Measurements from ENCODE around the gene ERG. TPM values are rescaled to one million over a fixed set of nuclear protein-coding genes. Genes with fewer than 3 reads are reported as not detected.
A peak's percentile ranks its signal among the peaks of the same experiment; 100 is the strongest.

Gene ERG
- total RNA-seq, 1 donor from 2014 or later = not detected

DNA sequence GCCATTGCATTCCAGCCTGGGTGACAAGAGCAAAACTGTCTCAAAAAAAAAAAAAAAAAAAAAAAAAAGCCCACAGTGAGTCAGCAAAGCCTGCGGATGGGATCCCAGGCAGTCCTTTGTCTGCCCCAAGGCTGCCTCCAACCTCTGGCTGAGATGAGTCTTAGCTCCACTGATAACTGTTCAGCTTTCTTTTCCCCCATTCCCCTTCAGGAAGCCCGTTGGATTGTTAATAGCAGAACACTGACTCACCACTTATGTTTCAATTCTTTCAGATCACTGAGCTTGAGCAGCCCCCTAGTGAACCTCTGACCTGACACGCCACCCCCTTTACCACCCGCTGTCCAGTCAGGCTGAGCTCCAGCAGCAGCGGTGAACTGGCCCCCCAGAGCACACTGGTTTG is 57.5 kb downstream of the ERG start:
- no peaks in the 10 kb centered on the region for H3K4me1 ChIP-seq
- H3K4me3 Mint-ChIP-seq = no peak overlapping the region
- peaks cover 26% of the 10 kb centered on the region for H3K27me3 ChIP-seq
- H3K36me3 ChIP-seq = no peaks in the 10 kb centered on the region
- DNase-seq (ENCODE audit: low spot score) = peak; percentile 48
- no peak overlapping the region for H3K9ac ChIP-seq
- H3K4me2 ChIP-seq = no peak overlapping the region
- H3K27ac ChIP-seq = no peak overlapping the region
- H3K27ac Mint-ChIP-seq = peak overlapping the region; percentile 93
- H3K27me3 Mint-ChIP-seq (ENCODE audit: insufficient read depth, low read depth) = peaks cover 11% of the 10 kb centered on the region
- H3K9me3 Mint-ChIP-seq = peaks cover 2% of the 10 kb centered on the region
- H4K20me1 ChIP-seq (ENCODE audit: low read depth) = no peaks in the 10 kb centered on the region
- no peaks in the 10 kb centered on the region for H3K79me2 ChIP-seq (ENCODE audit: low read depth)
- H3K4me1 Mint-ChIP-seq = peaks cover 36% of the 10 kb centered on the region
- H3K4me3 ChIP-seq = no peak overlapping the region
- no peaks in the 10 kb centered on the region for H3K9me3 ChIP-seq (ENCODE audit: low read depth)
- H3F3A ChIP-seq (ENCODE audit: low read depth) = no peaks in the 10 kb centered on the region
- no peak for TF ChIP-seq EZH2 (IDR thresholded peaks at IDR 0.05)
- TF ChIP-seq CTCF (IDR thresholded peaks at IDR 0.05) = no peak
- no peak for TF ChIP-seq EZH2phosphoT487 (IDR thresholded peaks at IDR 0.05)
- H2AFZ ChIP-seq (replicated peaks) = no peak overlapping the region
- H3K36me3 Mint-ChIP-seq = peaks cover 2% of the 10 kb centered on the region

GRCh38 chr21:38439957-38440356 is 58.3 kb downstream of the ERG start:
- no peaks in the 10 kb centered on the region for H4K20me1 ChIP-seq (ENCODE audit: low read depth)
- Mint-ChIP-seq H3K27ac (peak overlapping the region; percentile 37), H3K36me3 (peaks cover 2% of the 10 kb centered on the region), H3K4me1 (peaks cover 38% of the 10 kb centered on the region), H3K4me3 (peak overlapping the region; percentile 13), H3K9me3 (peaks cover 2% of the 10 kb centered on the region), H3K27me3 (ENCODE audit: insufficient read depth, low read depth) (peaks cover 10% of the 10 kb centered on the region)
- H3K4me1 ChIP-seq = peaks cover 7% of the 10 kb centered on the region
- no peak overlapping the region for H3K4me2 ChIP-seq
- H3K9me3 ChIP-seq (ENCODE audit: low read depth) = no peaks in the 10 kb centered on the region
- no peaks in the 10 kb centered on the region for H3F3A ChIP-seq (ENCODE audit: low read depth)
- no peaks in the 10 kb centered on the region for H3K79me2 ChIP-seq (ENCODE audit: low read depth)
- no peak for TF ChIP-seq EZH2phosphoT487 (IDR thresholded peaks at IDR 0.05)
- TF ChIP-seq EZH2 (IDR thresholded peaks at IDR 0.05) = no peak
- TF ChIP-seq CTCF (IDR thresholded peaks at IDR 0.05) = no peak
- H3K27ac ChIP-seq = no peak overlapping the region
- no peak overlapping the region for H3K4me3 ChIP-seq
- H2AFZ ChIP-seq (replicated peaks) = no peak overlapping the region
- peaks cover 18% of the 10 kb centered on the region for H3K27me3 ChIP-seq
- no peaks in the 10 kb centered on the region for H3K36me3 ChIP-seq
- DNase-seq (ENCODE audit: low spot score) = no peak
- H3K9ac ChIP-seq = no peak overlapping the region

- Mint-ChIP-seq H3K9me3 (peaks cover 2% of the 10 kb centered on the region), H3K27me3 (ENCODE audit: insufficient read depth, low read depth) (peaks cover 10% of the 10 kb centered on the region), H3K36me3 (peaks cover 2% of the 10 kb centered on the region), H3K27ac (peak overlapping the region; percentile 37), H3K4me1 (peaks cover 39% of the 10 kb centered on the region), H3K4me3 (no peak overlapping the region)
- Histone ChIP-seq H3K4me1 (peaks cover 11% of the 10 kb centered on the region), H3K79me2 (ENCODE audit: low read depth) (no peaks in the 10 kb centered on the region), H3K27ac (no peak overlapping the region), H3K9ac (no peak overlapping the region), H3K4me2 (no peak overlapping the region), H3K9me3 (ENCODE audit: low read depth) (no peaks in the 10 kb centered on the region), H4K20me1 (ENCODE audit: low read depth) (no peaks in the 10 kb centered on the region), H2AFZ (replicated peaks) (no peak overlapping the region), H3K36me3 (no peaks in the 10 kb centered on the region), H3K27me3 (peaks cover 14% of the 10 kb centered on the region), H3F3A (ENCODE audit: low read depth) (no peaks in the 10 kb centered on the region), H3K4me3 (no peak overlapping the region)
- TF ChIP-seq EZH2 (IDR thresholded peaks at IDR 0.05) = no peak
- no peak for TF ChIP-seq EZH2phosphoT487 (IDR thresholded peaks at IDR 0.05)
- no peak for DNase-seq (ENCODE audit: low spot score)
Measured at GRCh38 chr21:38439426-38439825, 58.9 kb downstream of the ERG start.

DNA sequence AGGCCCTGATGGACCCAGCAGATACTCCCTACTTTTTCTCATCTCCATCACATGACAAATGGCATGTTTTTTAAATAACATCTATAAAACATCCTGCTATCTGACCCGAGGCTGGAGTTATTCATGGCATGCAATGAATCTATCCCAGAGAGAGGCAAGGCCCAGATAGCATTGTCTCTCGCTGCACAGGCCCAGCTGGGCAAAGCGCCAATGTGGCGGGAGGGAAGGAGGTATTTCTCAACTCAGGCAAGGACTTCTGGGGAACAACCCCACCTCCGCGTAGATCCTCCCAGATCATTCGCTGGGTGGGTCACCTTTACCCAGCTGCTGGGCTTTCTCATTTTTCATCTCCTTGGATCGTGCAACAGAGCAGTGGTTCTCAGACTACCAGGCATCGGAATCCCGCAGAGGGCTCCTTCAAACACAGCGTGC is 59.8 kb downstream of the ERG start:
- Histone ChIP-seq H3K27me3 (peaks cover 5% of the 10 kb centered on the region), H3K4me1 (peaks cover 11% of the 10 kb centered on the region), H3K27ac (no peak overlapping the region), H3K4me3 (no peak overlapping the region), H4K20me1 (ENCODE audit: low read depth) (no peaks in the 10 kb centered on the region), H3K9me3 (ENCODE audit: low read depth) (no peaks in the 10 kb centered on the region), H2AFZ (replicated peaks) (no peak overlapping the region), H3K4me2 (no peak overlapping the region), H3F3A (ENCODE audit: low read depth) (no peaks in the 10 kb centered on the region), H3K79me2 (ENCODE audit: low read depth) (no peaks in the 10 kb centered on the region), H3K36me3 (no peaks in the 10 kb centered on the region), H3K9ac (no peak overlapping the region)
- Mint-ChIP-seq H3K27me3 (ENCODE audit: insufficient read depth, low read depth) (peaks cover 13% of the 10 kb centered on the region), H3K36me3 (peaks cover 2% of the 10 kb centered on the region), H3K27ac (no peak overlapping the region), H3K4me3 (no peak overlapping the region), H3K9me3 (peaks cover 2% of the 10 kb centered on the region), H3K4me1 (peaks cover 45% of the 10 kb centered on the region)
- TF ChIP-seq CTCF (IDR thresholded peaks at IDR 0.05) = no peak
- TF ChIP-seq EZH2 (IDR thresholded peaks at IDR 0.05) = no peak
- no peak for TF ChIP-seq EZH2phosphoT487 (IDR thresholded peaks at IDR 0.05)
- no peak for DNase-seq (ENCODE audit: low spot score)

All from neural progenitor cell (in vitro differentiated cells).